ENCODE data around the gene CFAP61. TPM values are rescaled to one million over a fixed set of nuclear protein-coding genes. Genes with fewer than 3 reads are reported as not detected.

The CFAP61 gene
- polyA plus RNA-seq, 1 experiment = not detected

DNA sequence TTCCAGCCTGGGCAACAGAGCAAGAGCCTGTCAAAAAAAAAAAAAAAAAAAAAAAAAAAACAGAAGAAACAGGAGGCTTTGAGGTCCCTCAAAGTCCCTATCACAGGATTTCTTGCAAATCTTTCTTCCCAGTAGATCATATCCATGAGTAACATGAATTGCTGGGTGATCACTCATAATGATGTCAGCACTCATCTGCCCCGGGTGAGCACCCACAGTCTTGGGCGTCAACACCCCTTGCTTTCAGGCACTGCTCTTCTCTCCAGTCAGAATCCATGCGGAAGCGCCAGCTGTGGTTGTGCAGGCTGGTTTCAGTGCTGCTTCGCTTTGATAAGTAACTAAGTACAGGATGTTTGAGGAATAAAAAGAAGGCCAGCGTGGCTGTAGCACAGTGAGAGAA lies 275.4 kb downstream of the CFAP61 start:
- POLR2A ChIA-PET = no interaction called here
- CTCF ChIA-PET = interaction anchor here (1.9 kb wide), 1 partner anchor 266 kb away, joined by 6 read pairs; no protein-coding TSS in a partner anchor
- TF ChIP-seq, protein P1, sequence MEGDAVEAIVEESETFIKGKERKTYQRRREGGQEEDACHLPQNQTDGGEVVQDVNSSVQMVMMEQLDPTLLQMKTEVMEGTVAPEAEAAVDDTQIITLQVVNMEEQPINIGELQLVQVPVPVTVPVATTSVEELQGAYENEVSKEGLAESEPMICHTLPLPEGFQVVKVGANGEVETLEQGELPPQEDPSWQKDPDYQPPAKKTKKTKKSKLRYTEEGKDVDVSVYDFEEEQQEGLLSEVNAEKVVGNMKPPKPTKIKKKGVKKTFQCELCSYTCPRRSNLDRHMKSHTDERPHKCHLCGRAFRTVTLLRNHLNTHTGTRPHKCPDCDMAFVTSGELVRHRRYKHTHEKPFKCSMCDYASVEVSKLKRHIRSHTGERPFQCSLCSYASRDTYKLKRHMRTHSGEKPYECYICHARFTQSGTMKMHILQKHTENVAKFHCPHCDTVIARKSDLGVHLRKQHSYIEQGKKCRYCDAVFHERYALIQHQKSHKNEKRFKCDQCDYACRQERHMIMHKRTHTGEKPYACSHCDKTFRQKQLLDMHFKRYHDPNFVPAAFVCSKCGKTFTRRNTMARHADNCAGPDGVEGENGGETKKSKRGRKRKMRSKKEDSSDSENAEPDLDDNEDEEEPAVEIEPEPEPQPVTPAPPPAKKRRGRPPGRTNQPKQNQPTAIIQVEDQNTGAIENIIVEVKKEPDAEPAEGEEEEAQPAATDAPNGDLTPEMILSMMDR (IDR thresholded peaks at IDR 0.05; ENCODE audit: low read depth, low read length) = no peak
- Histone ChIP-seq H3K27ac (ENCODE audit: low read depth, low read length) (no peak overlapping the region), H3K27me3 (ENCODE audit: control insufficient read depth, insufficient read depth, low read length) (peaks cover 3% of the 10 kb centered on the region), H3K9me3 (ENCODE audit: control insufficient read depth, insufficient read depth, low read length) (no peaks in the 10 kb centered on the region), H3K4me3 (ENCODE audit: low read depth, low read length) (no peak overlapping the region)
- DNase-seq (ENCODE audit: low read depth, low spot score) = no peak

DNA sequence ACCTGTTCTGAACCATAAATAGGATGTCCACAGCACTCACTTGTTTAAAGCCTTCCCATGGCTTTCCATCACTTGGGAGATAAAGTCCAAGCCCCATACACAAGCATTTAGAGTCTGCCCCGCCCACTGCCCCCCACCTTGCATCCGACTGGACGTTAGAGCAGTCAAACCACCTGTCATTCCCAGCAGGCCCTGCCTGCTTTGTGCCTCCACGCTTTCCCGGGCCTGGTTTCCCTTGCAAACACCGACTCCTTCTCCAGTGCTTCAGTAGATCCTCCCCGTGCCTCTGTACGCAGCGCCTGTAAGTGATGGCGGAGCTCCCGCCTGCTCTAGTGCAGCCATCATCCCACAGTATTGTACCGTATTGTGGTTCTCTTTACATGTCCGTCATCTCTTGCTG lies 277.2 kb downstream of the CFAP61 start:
- POLR2A ChIA-PET = no interaction called here
- CTCF ChIA-PET = no interaction called here
- Histone ChIP-seq H3K9me3 (ENCODE audit: control insufficient read depth, insufficient read depth, low read length) (no peaks in the 10 kb centered on the region), H3K27ac (ENCODE audit: low read depth, low read length) (no peak overlapping the region), H3K4me3 (ENCODE audit: low read depth, low read length) (no peak overlapping the region), H3K27me3 (ENCODE audit: control insufficient read depth, insufficient read depth, low read length) (peaks cover 5% of the 10 kb centered on the region)
- no peak for DNase-seq (ENCODE audit: low read depth, low spot score)
- TF ChIP-seq, protein P1 (IDR thresholded peaks at IDR 0.05; ENCODE audit: low read depth, low read length) = no peak

- no peak for DNase-seq (ENCODE audit: low read depth, low spot score)
- ChIA-PET CTCF (interaction anchor here (0.6 kb wide), 1 partner anchor 506 kb away, joined by 3 read pairs; no protein-coding TSS in a partner anchor), POLR2A (no interaction called here)
Observed at GRCh38 chr20:20331156-20331555, 278.8 kb downstream of the CFAP61 start.

GRCh38 chr20:20331817-20332216 lies 279.5 kb downstream of the CFAP61 start:
- POLR2A ChIA-PET = no interaction called here
- no peak overlapping the region for H3K4me3 ChIP-seq (ENCODE audit: low read depth, low read length)
- no peaks in the 10 kb centered on the region; the same call in 1 of the 2 replicates for H3K9me3 ChIP-seq (ENCODE audit: control insufficient read depth, insufficient read depth, low read length)
- H3K27me3 ChIP-seq (ENCODE audit: control insufficient read depth, insufficient read depth, low read length) = peaks cover 5% of the 10 kb centered on the region
- DNase-seq (ENCODE audit: low read depth, low spot score) = no peak
- CTCF ChIA-PET = no interaction called here
- TF ChIP-seq, protein P1 (IDR thresholded peaks at IDR 0.05; ENCODE audit: low read depth, low read length) = no peak
- H3K27ac ChIP-seq (ENCODE audit: low read depth, low read length) = no peak overlapping the region

More at GRCh38 chr20:20331156-20331555, 278.8 kb downstream of the CFAP61 start:
- Histone ChIP-seq H3K27me3 (ENCODE audit: control insufficient read depth, insufficient read depth, low read length) (peaks cover 5% of the 10 kb centered on the region), H3K9me3 (ENCODE audit: control insufficient read depth, insufficient read depth, low read length) (no peaks in the 10 kb centered on the region), H3K4me3 (ENCODE audit: low read depth, low read length) (no peak overlapping the region), H3K27ac (ENCODE audit: low read depth, low read length) (no peak overlapping the region)
- TF ChIP-seq, protein P1 (IDR thresholded peaks at IDR 0.05; ENCODE audit: low read depth, low read length) = no peak

GRCh38 chr20:20333866-20334265 lies 281.5 kb downstream of the CFAP61 start:
- Histone ChIP-seq H3K27me3 (ENCODE audit: control insufficient read depth, insufficient read depth, low read length) (peaks cover 5% of the 10 kb centered on the region), H3K9me3 (ENCODE audit: control insufficient read depth, insufficient read depth, low read length) (no peaks in the 10 kb centered on the region; the same call in 1 of the 2 replicates), H3K27ac (ENCODE audit: low read depth, low read length) (no peak overlapping the region), H3K4me3 (ENCODE audit: low read depth, low read length) (no peak overlapping the region)
- CTCF ChIA-PET = no interaction called here
- TF ChIP-seq, protein P1 (IDR thresholded peaks at IDR 0.05; ENCODE audit: low read depth, low read length) = no peak
- POLR2A ChIA-PET = no interaction called here
- DNase-seq (ENCODE audit: low read depth, low spot score) = no peak

Data from AG04450 (cell line).